Effector memory CD4-positive, alpha-beta T cell (primary cell): ENCODE data around the gene KIFC3.

Experiments
- DNase-seq, 3 donors: peaks; one replicate each; pipeline ENCODE4 v3.0.0-alpha.2; 2020
- H3K27ac ChIP-seq: 2 replicates; pipeline ENCODE4 v1.7.0; 2013; ENCODE audit warnings: mild to moderate bottlenecking, low read length, moderate library complexity; ENCODE audit not compliant: insufficient read depth, poor library complexity, severe bottlenecking
- H3K27me3 ChIP-seq: replicated peaks from 2 replicates; pipeline ENCODE4 v1.7.0; 2013; ENCODE audit warnings: mild to moderate bottlenecking, low read length; ENCODE audit not compliant: insufficient read depth, control insufficient read depth, poor library complexity, severe bottlenecking
- H3K36me3 ChIP-seq: 2 replicates; pipeline ENCODE4 v1.7.0; 2013; ENCODE audit warnings: mild to moderate bottlenecking, low read length, moderate library complexity; ENCODE audit not compliant: control insufficient read depth, insufficient read depth
- H3K4me1 ChIP-seq: 2 replicates; pipeline ENCODE4 v1.7.0; 2013; ENCODE audit warnings: low read length, mild to moderate bottlenecking; ENCODE audit not compliant: control insufficient read depth, insufficient read depth, poor library complexity, severe bottlenecking
- H3K4me3 ChIP-seq: 2 replicates; pipeline ENCODE4 v1.7.0; 2013; ENCODE audit warnings: low read length, low read depth, mild to moderate bottlenecking; ENCODE audit not compliant: insufficient read depth, poor library complexity, severe bottlenecking
- H3K9me3 ChIP-seq: 2 replicates; pipeline ENCODE4 v1.7.0; 2013; ENCODE audit warnings: mild to moderate bottlenecking, low read length, moderate library complexity; ENCODE audit not compliant: control insufficient read depth

Gene KIFC3

DNA sequence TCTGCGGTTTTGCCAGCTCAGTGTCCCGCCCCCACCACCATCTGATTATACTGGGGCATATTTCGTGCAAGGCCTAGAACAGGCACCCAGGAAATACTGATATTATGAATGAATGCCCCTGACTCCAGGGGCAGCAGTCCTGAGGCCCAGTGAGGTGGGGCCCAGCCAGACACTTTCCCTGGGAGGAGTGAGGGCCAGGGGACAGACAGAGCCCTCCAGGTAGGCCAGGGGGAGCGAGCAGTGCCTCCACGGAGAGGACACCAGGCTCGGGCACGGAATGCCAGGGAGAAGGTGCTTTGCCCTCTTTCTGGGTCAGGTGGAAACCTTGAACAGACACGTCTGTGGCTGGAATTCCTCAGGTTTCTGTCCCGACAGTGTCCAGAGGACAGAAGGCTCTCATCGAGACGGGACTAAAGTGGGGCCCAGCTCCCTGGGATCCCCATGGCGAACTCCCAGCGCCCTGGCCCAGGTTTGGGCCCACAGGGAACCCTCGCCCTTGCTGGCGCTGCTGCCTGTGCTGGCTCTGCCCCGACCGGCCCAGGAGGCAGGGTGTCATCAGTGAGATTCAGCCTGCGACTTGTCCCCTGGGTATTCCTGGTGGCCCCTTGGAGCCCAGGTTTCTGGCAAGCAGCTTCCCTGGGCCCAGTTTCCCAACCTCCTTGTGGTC, 62.4 kb downstream of the KIFC3 start:
- Histone ChIP-seq H3K27me3 (no peaks in the 10 kb centered on the region), H3K9me3 (no peaks in the 10 kb centered on the region), H3K4me1 (peaks cover 10% of the 10 kb centered on the region), H3K36me3 (peaks cover 4% of the 10 kb centered on the region), H3K27ac (no peak overlapping the region), H3K4me3 (no peak overlapping the region)
- DNase-seq, result no peak

DNA sequence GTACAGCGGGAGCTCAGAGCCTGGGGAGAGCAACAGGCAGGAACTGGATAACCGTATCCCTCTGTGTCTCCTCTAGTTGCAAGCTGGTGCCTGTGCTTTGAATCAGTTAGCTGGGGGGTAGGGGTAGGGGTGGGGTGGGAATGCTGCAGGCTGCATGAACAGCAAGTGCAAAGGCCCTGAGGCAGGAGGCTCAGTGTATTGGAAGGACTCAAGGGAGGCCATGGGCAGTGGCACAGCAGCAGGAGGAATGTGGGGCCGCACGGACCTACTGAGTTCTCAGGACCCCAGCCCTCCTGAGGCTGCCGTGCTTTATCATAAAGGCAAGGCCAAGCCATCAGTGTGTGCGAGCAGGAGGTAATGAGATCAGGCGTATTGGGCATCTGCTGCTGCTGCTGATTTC, 63.4 kb downstream of the KIFC3 start:
- Histone ChIP-seq H3K4me3 (no peak overlapping the region), H3K36me3 (peaks cover 4% of the 10 kb centered on the region), H3K27me3 (no peaks in the 10 kb centered on the region), H3K4me1 (peaks cover 10% of the 10 kb centered on the region), H3K9me3 (no peaks in the 10 kb centered on the region), H3K27ac (no peak overlapping the region)
- DNase-seq, result no peak

DNA sequence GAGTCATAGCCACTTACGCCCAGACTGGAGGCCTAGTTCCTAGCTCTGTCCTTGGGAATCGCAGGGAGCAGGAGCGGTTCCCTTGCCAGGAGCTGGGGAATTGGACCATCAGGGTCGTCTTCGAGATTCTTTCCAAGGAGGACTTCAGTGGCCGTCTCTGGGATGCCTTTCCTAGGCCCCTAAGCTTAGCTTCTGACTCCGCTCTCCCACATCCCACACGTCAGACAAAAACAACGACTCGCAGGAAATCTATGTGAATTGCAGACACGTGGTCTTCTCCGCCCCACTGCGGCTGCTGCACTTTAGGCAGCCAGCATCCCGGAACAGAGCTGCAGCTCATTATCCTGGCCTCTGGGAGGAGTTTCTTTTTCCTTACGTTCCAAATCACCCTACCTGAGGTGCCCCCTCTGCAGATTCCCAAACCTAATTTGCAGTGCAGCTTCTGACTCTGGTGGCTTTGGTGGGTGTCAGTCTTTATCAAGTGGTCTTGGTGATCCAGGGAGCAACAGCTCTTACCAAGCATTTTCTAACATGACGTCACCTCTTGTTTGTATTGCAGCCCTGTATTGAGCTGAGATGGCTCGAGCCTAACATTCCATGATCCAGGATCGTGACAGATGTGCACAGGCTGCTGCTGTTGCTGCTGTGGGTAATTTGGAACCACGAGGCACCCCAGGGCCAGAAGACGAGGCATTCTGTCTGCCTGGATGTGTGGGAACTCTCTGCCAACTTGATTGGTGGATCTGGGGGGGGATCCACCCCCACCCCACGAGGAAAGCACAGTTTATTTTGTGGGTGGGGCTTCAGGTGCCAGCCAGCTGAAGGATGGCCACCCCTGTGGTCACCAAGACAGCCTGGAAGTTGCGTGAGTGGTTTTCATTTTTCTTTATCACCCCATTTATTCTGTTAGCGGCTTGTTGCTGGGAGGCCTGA, 65.6 kb downstream of the KIFC3 start:
- H3K27ac ChIP-seq, result peak overlapping the region; percentile 77
- no peaks in the 10 kb centered on the region for H3K27me3 ChIP-seq
- peaks cover 10% of the 10 kb centered on the region for H3K4me1 ChIP-seq
- DNase-seq, result peak in 2 of 3 donors; percentile 33 to 36
- peak overlapping the region; percentile 82 for H3K4me3 ChIP-seq
- H3K36me3 ChIP-seq, result no peaks in the 10 kb centered on the region
- H3K9me3 ChIP-seq, result no peaks in the 10 kb centered on the region

DNA sequence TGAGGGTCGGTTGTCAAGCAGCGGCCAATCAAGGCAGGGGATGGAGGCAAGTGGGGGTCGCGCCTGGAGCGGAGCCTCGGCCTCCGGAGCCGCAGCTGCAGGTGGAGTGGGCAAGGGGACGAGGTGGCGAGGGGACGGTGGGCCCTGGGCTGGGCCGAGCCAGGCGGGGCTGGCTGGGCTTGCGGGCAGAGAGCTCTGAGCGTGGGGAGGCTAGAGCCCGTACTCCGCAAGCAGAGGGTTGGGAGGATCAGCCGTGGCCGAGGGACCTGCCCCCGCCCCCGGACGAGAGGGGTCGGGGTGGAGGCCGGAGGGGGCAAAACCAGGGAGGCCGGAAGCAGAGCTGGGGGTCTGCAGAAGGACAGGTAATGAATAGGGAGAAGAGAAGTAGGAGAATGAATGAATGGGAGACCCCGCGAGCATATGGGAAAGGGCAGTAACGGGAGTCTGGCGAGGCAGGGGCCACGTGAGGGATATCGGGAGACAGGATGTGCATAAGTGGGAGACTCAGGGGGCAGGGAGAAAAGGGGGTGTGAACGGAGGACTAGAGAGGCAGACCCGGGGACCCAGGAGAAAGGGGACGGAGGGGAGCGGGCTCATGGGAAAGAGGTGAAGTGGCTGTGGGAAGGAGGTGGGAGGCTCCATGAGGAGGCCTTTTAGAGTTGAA, 66.4 kb downstream of the KIFC3 start, which contains the start of gene KATNB1:
TSS of gene KATNB1 (plus strand) at position 16 of the 664 bp plus-strand sequence. CDS start 1,474 bp downstream, outside the sequence.
- H3K27ac ChIP-seq, result peak within 1 kb of the TSS; percentile 77
- no peaks in the 10 kb centered on the region for H3K27me3 ChIP-seq
- no peaks in the 10 kb centered on the region for H3K36me3 ChIP-seq
- peaks cover 10% of the 10 kb centered on the region for H3K4me1 ChIP-seq
- no peak for DNase-seq
- H3K4me3 ChIP-seq, result peak within 1 kb of the TSS; percentile 82
- no peaks in the 10 kb centered on the region for H3K9me3 ChIP-seq

DNA sequence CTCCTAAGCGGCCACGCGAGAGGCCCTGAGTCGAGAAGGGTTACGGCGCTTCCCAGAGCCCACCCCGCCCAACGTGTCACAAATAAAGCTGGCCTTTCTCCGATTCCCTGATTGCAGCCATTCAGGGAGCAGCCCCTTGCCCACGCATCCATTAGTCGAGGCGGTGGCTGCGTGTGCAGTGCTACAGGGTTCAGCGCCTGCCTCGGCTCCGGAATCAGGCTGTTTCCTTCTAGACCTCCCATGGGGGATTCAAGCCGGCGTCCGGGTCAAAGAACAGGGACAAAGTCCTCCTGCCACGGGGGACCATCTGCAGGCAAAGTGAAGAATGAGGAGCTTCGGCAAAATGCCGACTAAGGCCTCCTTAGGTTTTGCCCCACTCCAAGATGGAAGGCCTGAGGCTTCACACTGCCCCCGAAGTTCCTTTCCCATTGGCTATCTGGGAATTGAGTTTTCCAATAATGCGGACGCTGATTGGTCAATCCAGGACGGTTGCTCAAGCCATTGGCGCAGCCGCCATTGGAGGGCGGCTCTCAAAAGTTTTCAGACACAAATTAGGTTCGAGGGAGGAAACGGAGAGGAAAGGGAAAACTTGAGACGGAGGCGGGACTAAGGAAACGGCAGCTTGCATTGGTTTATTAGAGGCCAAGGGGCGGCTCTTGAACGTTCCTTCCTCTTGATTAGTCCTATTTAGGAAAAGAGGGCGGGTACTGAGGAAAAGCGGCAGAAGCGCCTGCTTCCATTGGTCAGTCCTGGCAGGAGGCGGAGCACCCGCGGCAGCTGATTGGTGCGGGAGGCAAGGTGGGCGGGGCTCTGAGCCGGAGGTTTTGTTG, 67.2 kb downstream of the KIFC3 start:
- H3K9me3 ChIP-seq, result no peaks in the 10 kb centered on the region
- no peaks in the 10 kb centered on the region for H3K27me3 ChIP-seq
- peak; percentile 95 to 96 (median 95) for DNase-seq
- no peaks in the 10 kb centered on the region for H3K36me3 ChIP-seq
- peak overlapping the region; percentile 82 for H3K4me3 ChIP-seq
- H3K4me1 ChIP-seq, result peaks cover 10% of the 10 kb centered on the region
- peak overlapping the region; percentile 77 for H3K27ac ChIP-seq

DNA sequence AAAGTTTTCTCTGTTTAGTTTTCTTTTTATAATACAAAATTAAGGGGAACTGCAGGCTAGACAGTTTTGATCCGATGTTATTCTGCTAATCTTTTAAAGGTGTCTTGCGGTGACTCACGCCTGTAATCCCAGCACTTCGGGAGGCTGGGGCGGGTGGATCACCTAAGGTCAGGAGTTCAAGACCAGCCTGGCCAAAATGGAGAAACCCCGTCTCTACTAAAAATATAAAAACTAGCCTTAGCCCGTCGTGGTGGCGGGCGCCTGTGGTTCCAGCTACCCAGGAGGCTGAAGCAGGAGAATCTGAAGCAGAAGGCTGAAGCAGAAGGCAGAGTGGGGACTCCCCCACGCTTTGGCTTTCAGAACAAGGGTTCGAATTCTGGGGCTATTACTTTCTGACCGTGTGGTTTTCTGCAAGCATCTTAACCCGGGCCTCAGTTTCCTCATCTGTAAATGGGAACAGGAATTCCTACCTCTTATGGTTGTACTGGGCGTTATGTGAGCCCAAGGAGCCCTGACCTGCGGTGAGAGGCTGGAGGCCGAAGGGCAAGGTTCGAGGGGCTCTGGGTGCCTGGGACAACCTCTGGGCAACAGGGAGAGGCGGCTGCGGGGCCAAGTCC, 67.9 kb downstream of the KIFC3 start:
- H3K27me3 ChIP-seq, result no peaks in the 10 kb centered on the region
- no peaks in the 10 kb centered on the region for H3K36me3 ChIP-seq
- DNase-seq, result no peak
- H3K9me3 ChIP-seq, result no peaks in the 10 kb centered on the region
- peaks cover 10% of the 10 kb centered on the region for H3K4me1 ChIP-seq
- H3K4me3 ChIP-seq, result peak overlapping the region; percentile 79
- peak overlapping the region; percentile 73 for H3K27ac ChIP-seq

DNA sequence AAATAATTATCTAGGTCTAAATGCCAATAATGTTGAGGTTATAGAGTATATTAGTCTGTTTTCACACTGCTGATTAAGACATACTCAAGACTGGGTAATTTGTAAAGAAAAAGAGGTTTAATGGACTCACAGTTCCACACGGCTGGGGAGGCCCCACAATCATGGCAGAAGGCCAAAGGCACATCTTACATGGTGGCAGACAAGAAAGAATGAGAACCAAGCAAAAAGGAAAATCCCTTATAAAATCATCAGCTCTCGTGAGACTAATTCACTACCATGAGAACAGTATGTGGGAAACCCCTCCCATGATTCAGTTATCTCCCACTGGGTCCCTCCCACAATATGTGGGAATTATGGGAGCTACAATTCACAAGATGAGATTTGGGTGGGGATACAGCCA, 69.6 kb downstream of the KIFC3 start:
- no peak overlapping the region for H3K4me3 ChIP-seq
- no peaks in the 10 kb centered on the region for H3K27me3 ChIP-seq
- peaks cover 10% of the 10 kb centered on the region for H3K4me1 ChIP-seq
- no peaks in the 10 kb centered on the region for H3K36me3 ChIP-seq
- H3K27ac ChIP-seq, result no peak overlapping the region
- DNase-seq, result no peak
- H3K9me3 ChIP-seq, result no peaks in the 10 kb centered on the region

DNA sequence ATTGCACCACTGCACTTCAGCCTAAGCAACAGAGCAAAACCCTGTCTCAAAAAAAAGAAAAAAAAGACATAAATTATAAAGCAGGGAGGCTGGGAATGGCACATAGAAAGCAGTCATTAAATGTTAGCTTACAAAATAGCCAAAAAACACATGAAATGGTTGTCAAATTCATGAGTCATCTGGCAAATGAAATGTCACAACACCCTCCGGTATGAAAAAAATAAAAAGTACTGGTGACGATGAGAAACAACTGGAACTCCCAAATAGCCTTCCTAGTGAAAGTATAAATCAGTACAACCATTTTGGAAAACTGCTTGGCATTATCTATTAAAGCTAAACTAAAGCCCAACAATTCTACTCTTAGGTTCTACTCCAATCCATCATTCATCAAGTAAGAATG, 70.3 kb downstream of the KIFC3 start:
- no peak for DNase-seq
- H3K9me3 ChIP-seq, result no peaks in the 10 kb centered on the region
- H3K27ac ChIP-seq, result no peak overlapping the region
- no peaks in the 10 kb centered on the region for H3K27me3 ChIP-seq
- no peak overlapping the region for H3K4me3 ChIP-seq
- peaks cover 9% of the 10 kb centered on the region for H3K4me1 ChIP-seq
- no peaks in the 10 kb centered on the region for H3K36me3 ChIP-seq
